HepG2 (cell line): ENCODE data around the gene CNP. TPM values are rescaled to one million over a fixed set of nuclear protein-coding genes. Genes with fewer than 3 reads are reported as not detected.
"Not testable (repeated sequence)": the region's sequence is repeated elsewhere in the genome, so short reads cannot be mapped to it uniquely, and the experiment has no call there.

Experiments used
- ATAC-seq: fragments of 200-7000 bp; cut with Tn5 transposase; 3 replicates; pipeline ENCODE4 v1.9.1; 2020; ENCODE audit warnings: mild to moderate bottlenecking, moderate library complexity
- BruUV-seq: library from RNA; stranded (reverse); fragments of 400-500 nt; replicated peaks from 2 replicates; lab custom pipeline; 2021; lab: Mats Ljungman, UMichigan
- CTCF ChIA-PET: fragments of 300-600 bp; formaldehyde crosslinking; extraction: SDS; loops from one replicate; lab custom pipeline; 2021; ENCODE audit warnings: low total read pairs, inconsistent platforms, low intra/inter-chr PET ratio; lab: Yijun Ruan, JAX
- POLR2A ChIA-PET: fragments of 350-600 bp; sonication (Branson Sonifier 250); formaldehyde crosslinking; loops from one replicate; lab custom pipeline; 2020; ENCODE audit warnings: antibody characterized with exemption, inconsistent platforms; lab: Yijun Ruan, JAX
- DNase-seq: peaks from one replicate; pipeline ENCODE4 v3.0.0-alpha.2; 2015; ENCODE audit warnings: low spot score
- FAIRE-seq: peaks from 3 replicates; lab custom pipeline; 2011; peaks lifted over from hg19 to GRCh38; lab: Jason Lieb, UNC
- H2AFZ ChIP-seq: one replicate; pipeline ENCODE4 v1.6.1; 2011; ENCODE audit warnings: low read length, inconsistent platforms
- H3K27ac ChIP-seq: fragments of 300-600 bp; 3 replicates; pipeline ENCODE4 v1.8.0; 2011; ENCODE audit warnings: mixed run types, mild to moderate bottlenecking, mixed read lengths, low read length, inconsistent platforms; ENCODE audit not compliant: insufficient read depth; ENCODE audit errors: extremely low read length
- H3K27me3 ChIP-seq, 2 experiments: fragments of 200-600 bp in 1 of 2; 2 replicates in 1 of 2; 3 replicates in 1 of 2; pipeline versions ENCODE4 v1.6.0 to v1.8.0; 2011; ENCODE audit warnings: low read length in 2 of 2, mild to moderate bottlenecking in 2 of 2, moderate library complexity in 2 of 2, inconsistent platforms in 1 of 2; ENCODE audit not compliant: insufficient read depth in 2 of 2, control insufficient read depth in 1 of 2
- H3K36me3 ChIP-seq, 2 experiments: fragments of 200-600 bp in 1 of 2; replicated peaks in 1 of 2; 2 replicates in 1 of 2; 3 replicates in 1 of 2; pipeline versions ENCODE4 v1.5.1 to v1.8.0; 2011; ENCODE audit warnings: low read length in 2 of 2, inconsistent platforms in 1 of 2; ENCODE audit not compliant: insufficient read depth in 2 of 2, control insufficient read depth in 1 of 2
- H3K4me1 ChIP-seq: 2 replicates; pipeline ENCODE4 v1.5.1; 2012; ENCODE audit warnings: low read length, inconsistent platforms; ENCODE audit not compliant: insufficient read depth
- H3K4me2 ChIP-seq: 2 replicates; pipeline ENCODE4 v1.6.0; 2011; ENCODE audit warnings: low read depth, low read length, inconsistent platforms
- H3K4me3 ChIP-seq, 3 experiments: fragments of 200-600 bp in 1 of 3; sonication (generic), shearing (Covaris generic) in 1 of 3; replicated peaks in 1 of 3; 2 replicates each; pipeline ENCODE4 v1.5.1; 2011 to 2016; ENCODE audit warnings: low read length in 3 of 3, inconsistent platforms in 2 of 3, low read depth in 2 of 3, mild to moderate bottlenecking in 2 of 3, control low read depth in 1 of 3, mixed read lengths in 1 of 3; ENCODE audit not compliant: insufficient read depth in 1 of 3
- H3K79me2 ChIP-seq: one replicate; pipeline ENCODE4 v1.6.1; 2011; ENCODE audit warnings: low read length, inconsistent platforms; ENCODE audit not compliant: insufficient read depth
- H3K9ac ChIP-seq: 2 replicates; pipeline ENCODE4 v1.6.0; 2011; ENCODE audit warnings: mild to moderate bottlenecking, low read depth, low read length, inconsistent platforms; ENCODE audit not compliant: insufficient read depth
- H3K9me3 ChIP-seq: 2 replicates; pipeline ENCODE4 v1.5.1; 2012; ENCODE audit warnings: mild to moderate bottlenecking, low read length
- H4K20me1 ChIP-seq: 2 replicates; pipeline ENCODE4 v1.6.0; 2011; ENCODE audit warnings: inconsistent platforms, mild to moderate bottlenecking, low read length, moderate library complexity; ENCODE audit not compliant: insufficient read depth
- ATF4 ChIP-seq, 2 experiments: fragments of 450-650 bp in 1 of 2; sonication (generic) in 1 of 2; formaldehyde crosslinking; IDR thresholded peaks; 2 replicates each; pipeline versions ENCODE4 v1.5.0 to v1.8.0; 2020 to 2022; ENCODE audit warnings: mild to moderate bottlenecking in 1 of 2, missing genetic modification reagents in 1 of 2
- ATF7 ChIP-seq, 2 experiments: fragments of 450-650 bp in 1 of 2; sonication (generic) in 1 of 2; formaldehyde crosslinking in 1 of 2; IDR thresholded peaks; 2 replicates each; pipeline versions ENCODE4 v1.4.0 to v1.6.1; 2016 to 2020; ENCODE audit warnings: antibody characterized with exemption in 1 of 2, mild to moderate bottlenecking in 1 of 2, missing genetic modification reagents in 1 of 2
- CEBPB ChIP-seq: IDR thresholded peaks from 2 replicates; pipeline ENCODE4 v1.6.1; 2011; ENCODE audit warnings: low read depth, low read length, improper control_type of control experiment, borderline replicate concordance
- ETS1 ChIP-seq: sonication (generic); formaldehyde crosslinking; IDR thresholded peaks from 2 replicates; pipeline ENCODE4 v1.4.0; 2020; ENCODE audit warnings: missing genetic modification reagents
- FOXP1 ChIP-seq, 2 experiments: fragments of 450-650 bp in 1 of 2; IDR thresholded peaks; 2 replicates each; pipeline ENCODE4 v1.6.1; 2017 to 2018; ENCODE audit warnings: antibody characterized with exemption in 1 of 2
- TAF15 ChIP-seq: fragments of 200-400 bp; formaldehyde crosslinking; IDR thresholded peaks from one replicate; pipeline ENCODE4 v1.6.1; 2018; ENCODE audit warnings: mild to moderate bottlenecking, low read depth, low read length; ENCODE audit not compliant: poor library complexity, severe bottlenecking
- ZFP82 ChIP-seq: sonication (generic); formaldehyde crosslinking; IDR thresholded peaks from 2 replicates; pipeline ENCODE4 v1.5.1; 2020; ENCODE audit warnings: mild to moderate bottlenecking, missing genetic modification reagents, borderline replicate concordance
- ZNF564 ChIP-seq: sonication (generic); formaldehyde crosslinking; IDR thresholded peaks from 2 replicates; pipeline ENCODE4 v1.8.1; 2023; ENCODE audit warnings: mild to moderate bottlenecking, missing genetic modification reagents
- ZNF572 ChIP-seq: sonication (generic); formaldehyde crosslinking; IDR thresholded peaks from 2 replicates; pipeline ENCODE4 v1.5.1; 2020; ENCODE audit warnings: mild to moderate bottlenecking, missing genetic modification reagents
- ZNF770 ChIP-seq: sonication (generic); formaldehyde crosslinking; IDR thresholded peaks from 2 replicates; pipeline ENCODE4 v1.5.0; 2020; ENCODE audit warnings: mild to moderate bottlenecking, missing genetic modification reagents
- WGBS: methylation state at CpG from one replicate; pipeline ENCODE4 v1.1.6; 2017; ENCODE audit warnings: low lambda C conversion rate; 5-methylcytosine and 5-hydroxymethylcytosine counted together
- in situ Hi-C: cut with HindIII; loops from 2 replicates; pipeline ENCODE4 v1.10.0; 2017; ENCODE audit warnings: low pct_unique_long_range_greater_than_20kb; ENCODE audit not compliant: extremely low pct_ligation_motif_present
- intact Hi-C: fragments of 100-400 bp; cut with micrococcal nuclease; formaldehyde crosslinking; loops from one replicate; pipeline ENCODE4 v1.10.0; 2022; ENCODE audit not compliant: unreplicated experiment
- polyA plus RNA-seq, 8 experiments: library from polyadenylated mRNA; depleted of rRNA in 3 of 8; stranded (reverse) in 7 of 8; unstranded in 1 of 8; fragments of >200 nt; fragmentation: Illumina TruSeq in 4 of 8; extraction: Trizol in 4 of 8; gene quantifications; 2 replicates each; pipeline versions ENCODE4 v1.2.1 to v1.2.3, GENCODE V29; 2011 to 2016; ENCODE audit warnings: low read depth in 4 of 8, missing spikeins in 1 of 8, mixed read lengths in 1 of 8; ENCODE audit not compliant: insufficient read depth in 1 of 8
- total RNA-seq, 5 experiments: library from RNA; depleted of rRNA; stranded (reverse); fragments of >200 nt; fragmentation: Illumina TruSeq; extraction: Trizol; gene quantifications; 2 replicates each; pipeline ENCODE4 v1.2.3, GENCODE V29; 2016; ENCODE audit warnings: low read depth in 1 of 5

The CNP gene
- total and polyA plus RNA-seq, 2 of the 13 experiments (the other 11 are each of a cell fraction or from before 2014, with no cell fraction given) = 97.2 to 161 TPM

- H3K27ac ChIP-seq = peak overlapping the region; percentile 62
- H3K9me3 ChIP-seq, H3K36me3 ChIP-seq, FAIRE-seq, H3K79me2 ChIP-seq, BruUV-seq, H3K27me3 ChIP-seq, H4K20me1 ChIP-seq, DNase-seq, ATAC-seq, in situ Hi-C loops: not testable (repeated sequence)
- TF ChIP-seq ZFP82 (CRISPR knock-in tag) = 0 out of 2 replicates have a peak, but pooled peaks have one; percentile 22
- TF ChIP-seq ETS1 (CRISPR knock-in tag) = 0 out of 2 replicates have a peak, but pooled peaks have one; percentile 6
- TF ChIP-seq ZNF564 = 0 out of 2 replicates have a peak, but pooled peaks have one; percentile 5
- peak; percentile 19 for TF ChIP-seq TAF15
- WGBS = 53% methylated on average over 18 of the region's 18 CpGs
- CTCF ChIA-PET = interaction anchor here (1.4 kb wide), 1 partner anchor 29 kb away, joined by 11 read pairs; no protein-coding TSS in a partner anchor
- peak overlapping the region; percentile 73 for H3K9ac ChIP-seq
- intact Hi-C loops = loop anchor here (1.0 kb wide), 1 partner anchor 29 kb away; no protein-coding TSS in a partner anchor
- peak overlapping the region; percentile 48 to 76 (median 70); a peak in 5 of 6 replicates for H3K4me3 ChIP-seq
- peak overlapping the region; percentile 96 for H3K4me2 ChIP-seq
- POLR2A ChIA-PET = interaction anchor here (0.6 to 3.2 kb wide), 29 partner anchors 8 to 242 kb away, joined by 3 to 72 read pairs (median 5); partner anchors contain the start of genes ACLY, CNP, DHX58 and DNAJC7
- peaks cover 42% of the 10 kb centered on the region for H3K4me1 ChIP-seq
- peak overlapping the region; percentile 81 for H2AFZ ChIP-seq
Measured at GRCh38 chr17:41930833-41931156, 35.8 kb upstream of the CNP start.

GRCh38 chr17:41931715-41932114, 34.9 kb upstream of the CNP start:
- FAIRE-seq; H2AFZ ChIP-seq; H3K79me2 ChIP-seq; CTCF ChIA-PET; TF ChIP-seq FOXP1, ATF7 (CRISPR knock-in tag; IDR thresholded peaks at IDR 0.05): not testable (repeated sequence)
- TF ChIP-seq ZNF572 (CRISPR knock-in tag) (0 out of 2 replicates have a peak, but pooled peaks have one; percentile 25), FOXP1 (IDR thresholded peaks at IDR 0.05) (peak; percentile 90), ATF7 (IDR thresholded peaks at IDR 0.05) (peak; percentile 14; the same call in 1 of the 2 replicates), ZNF770 (CRISPR knock-in tag) (0 out of 2 replicates have a peak, but pooled peaks have one; percentile 3), ATF4 (CRISPR knock-in tag; IDR thresholded peaks at IDR 0.05) (peak in 1 of 2 experiments; percentile 69; a peak in 2 of 4 replicates), CEBPB (0 out of 2 replicates have a peak, but pooled peaks have one; percentile 2)
- TF ChIP-seq, all 625 proteins: peak for 6; not testable (repeated sequence) for 619
- intact Hi-C loops, H3K9ac ChIP-seq, in situ Hi-C loops, DNase-seq, BruUV-seq, H3K27ac ChIP-seq, ATAC-seq, H3K36me3 ChIP-seq, H3K27me3 ChIP-seq, H3K9me3 ChIP-seq, POLR2A ChIA-PET, H4K20me1 ChIP-seq, H3K4me3 ChIP-seq: not testable (repeated sequence)
- H3K4me2 ChIP-seq = peak overlapping the region; percentile 96; the same call in 1 of the 2 replicates
- peaks cover 42% of the 10 kb centered on the region for H3K4me1 ChIP-seq
- WGBS = 85% methylated on average over 4 of the region's 4 CpGs
